OCI-LY3 (cell line): ENCODE results near the gene PFKL.

Experiments used
- EZH2phosphoT487 ChIP-seq: fragments of 200-600 bp; shearing (Covaris generic); IDR thresholded peaks from 2 replicates; pipeline ENCODE4 v1.6.1; 2018; ENCODE audit warnings: antibody characterized with exemption, mixed run types, low read depth
- TF ChIP-seq, protein P1 (sequence below): fragments of 200-600, 300-600 bp; sonication (generic); IDR thresholded peaks from 2 replicates; pipeline ENCODE4 v1.5.1; 2014; ENCODE audit warnings: antibody characterized with exemption, low read length, low read depth

DNA sequence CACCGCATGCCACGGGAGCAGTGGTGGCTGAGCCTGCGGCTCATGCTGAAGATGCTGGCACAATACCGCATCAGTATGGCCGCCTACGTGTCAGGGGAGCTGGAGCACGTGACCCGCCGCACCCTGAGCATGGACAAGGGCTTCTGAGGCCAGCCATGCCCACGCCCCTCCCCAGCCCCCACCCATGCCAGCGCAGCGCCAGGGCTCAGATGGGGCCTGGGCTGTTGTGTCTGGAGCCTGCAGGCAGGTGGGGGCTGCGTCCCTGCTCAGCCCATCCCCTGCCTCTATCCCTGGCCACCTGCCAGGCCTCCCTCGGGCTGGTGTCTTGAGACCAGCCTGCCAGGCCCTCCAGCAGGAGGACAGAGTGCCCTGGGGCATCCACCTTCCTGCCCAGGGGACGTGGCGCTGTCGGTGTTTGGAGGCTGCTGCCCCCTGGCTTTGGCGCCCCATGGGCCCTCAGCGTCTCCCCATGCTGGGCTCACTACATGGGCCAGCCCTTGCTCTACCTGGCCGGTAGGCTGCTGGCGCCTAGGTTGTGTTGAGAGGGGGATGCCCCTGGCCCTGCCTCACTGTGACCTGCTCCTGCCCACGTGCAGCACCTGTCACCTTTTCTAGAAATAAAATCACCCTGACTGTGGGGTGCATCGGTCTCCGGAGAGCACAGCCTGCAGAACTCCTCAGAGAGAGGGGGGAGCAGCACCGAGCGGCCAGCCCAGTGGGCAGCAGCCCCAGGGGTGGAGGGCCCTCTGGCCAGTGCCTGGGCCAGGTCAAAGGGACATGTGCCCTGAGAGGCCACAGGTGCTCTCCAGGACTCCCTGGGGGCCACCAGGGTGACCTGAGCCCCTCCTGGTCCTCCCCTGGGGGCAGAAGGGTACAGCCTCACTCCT, 27.1 kb downstream of the PFKL start:
- TF ChIP-seq, protein P1, sequence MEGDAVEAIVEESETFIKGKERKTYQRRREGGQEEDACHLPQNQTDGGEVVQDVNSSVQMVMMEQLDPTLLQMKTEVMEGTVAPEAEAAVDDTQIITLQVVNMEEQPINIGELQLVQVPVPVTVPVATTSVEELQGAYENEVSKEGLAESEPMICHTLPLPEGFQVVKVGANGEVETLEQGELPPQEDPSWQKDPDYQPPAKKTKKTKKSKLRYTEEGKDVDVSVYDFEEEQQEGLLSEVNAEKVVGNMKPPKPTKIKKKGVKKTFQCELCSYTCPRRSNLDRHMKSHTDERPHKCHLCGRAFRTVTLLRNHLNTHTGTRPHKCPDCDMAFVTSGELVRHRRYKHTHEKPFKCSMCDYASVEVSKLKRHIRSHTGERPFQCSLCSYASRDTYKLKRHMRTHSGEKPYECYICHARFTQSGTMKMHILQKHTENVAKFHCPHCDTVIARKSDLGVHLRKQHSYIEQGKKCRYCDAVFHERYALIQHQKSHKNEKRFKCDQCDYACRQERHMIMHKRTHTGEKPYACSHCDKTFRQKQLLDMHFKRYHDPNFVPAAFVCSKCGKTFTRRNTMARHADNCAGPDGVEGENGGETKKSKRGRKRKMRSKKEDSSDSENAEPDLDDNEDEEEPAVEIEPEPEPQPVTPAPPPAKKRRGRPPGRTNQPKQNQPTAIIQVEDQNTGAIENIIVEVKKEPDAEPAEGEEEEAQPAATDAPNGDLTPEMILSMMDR = no peak
- TF ChIP-seq EZH2phosphoT487 = no peak
